H9 (cell line): ENCODE measurements around the gene TH. TPM values are rescaled to one million over a fixed set of nuclear protein-coding genes. Genes with fewer than 3 reads are reported as not detected.

Experiments
- DNase-seq: peaks from one replicate; pipeline ENCODE4 v3.0.0-alpha.2; 2017
- H2AFZ ChIP-seq: one replicate; pipeline ENCODE4 v1.6.1; 2013; ENCODE audit warnings: mild to moderate bottlenecking, low read length, control low read depth, moderate library complexity
- H2AK5ac ChIP-seq: 2 replicates; pipeline ENCODE4 v1.6.1; 2013; ENCODE audit warnings: low read length, control low read depth, mixed read lengths; ENCODE audit not compliant: insufficient read length
- H2BK120ac ChIP-seq: one replicate; pipeline ENCODE4 v1.6.1; 2013; ENCODE audit warnings: low read depth, mild to moderate bottlenecking, low read length, control low read depth, inconsistent platforms; ENCODE audit not compliant: poor library complexity, severe bottlenecking
- H2BK12ac ChIP-seq: 2 replicates; pipeline ENCODE4 v1.6.1; 2013; ENCODE audit warnings: low read length, control low read depth, mixed read lengths, low read depth; ENCODE audit not compliant: insufficient read length
- H2BK15ac ChIP-seq: 2 replicates; pipeline ENCODE4 v1.6.1; 2013; ENCODE audit warnings: low read depth, low read length, control low read depth
- H2BK20ac ChIP-seq: one replicate; pipeline ENCODE4 v1.6.1; 2013; ENCODE audit warnings: low read depth, mild to moderate bottlenecking, low read length, control low read depth, inconsistent platforms; ENCODE audit not compliant: poor library complexity, severe bottlenecking
- H2BK5ac ChIP-seq: 2 replicates; pipeline ENCODE4 v1.6.1; 2013; ENCODE audit warnings: low read length, control low read depth, mixed read lengths; ENCODE audit not compliant: insufficient read length
- H3K14ac ChIP-seq: 2 replicates; pipeline ENCODE4 v1.6.1; 2013; ENCODE audit warnings: low read length, control low read depth; ENCODE audit not compliant: insufficient read depth
- H3K18ac ChIP-seq: 2 replicates; pipeline ENCODE4 v1.6.1; 2013; ENCODE audit warnings: low read depth, mild to moderate bottlenecking, mixed read lengths, low read length, control low read depth; ENCODE audit not compliant: insufficient read length
- H3K23ac ChIP-seq: 2 replicates; pipeline ENCODE4 v1.6.1; 2013; ENCODE audit warnings: low read length, control low read depth, mixed read lengths, low read depth; ENCODE audit not compliant: insufficient read length
- H3K23me2 ChIP-seq: 2 replicates; pipeline ENCODE4 v1.6.1; 2013; ENCODE audit warnings: low read depth, mild to moderate bottlenecking, mixed read lengths, low read length, control low read depth; ENCODE audit not compliant: insufficient read length, poor library complexity, severe bottlenecking
- H3K27ac ChIP-seq: 2 replicates; pipeline ENCODE4 v1.5.1; 2013; ENCODE audit warnings: low read length, control low read depth, mixed read lengths, low read depth; ENCODE audit not compliant: insufficient read length
- H3K27me3 ChIP-seq: 2 replicates; pipeline ENCODE4 v1.6.1; 2013; ENCODE audit warnings: low read length, control low read depth, inconsistent platforms; ENCODE audit not compliant: insufficient read depth
- H3K4ac ChIP-seq: 2 replicates; pipeline ENCODE4 v1.6.1; 2013; ENCODE audit warnings: low read depth, mild to moderate bottlenecking, control low read depth, inconsistent platforms, low read length, moderate library complexity
- H3K4me1 ChIP-seq: 2 replicates; pipeline ENCODE4 v1.6.1; 2013; ENCODE audit warnings: low read length, control low read depth, inconsistent platforms; ENCODE audit not compliant: insufficient read depth
- H3K4me2 ChIP-seq: 2 replicates; pipeline ENCODE4 v1.6.1; 2013; ENCODE audit warnings: low read length, control low read depth, mixed read lengths; ENCODE audit not compliant: insufficient read length, insufficient read depth
- H3K56ac ChIP-seq: 2 replicates; pipeline ENCODE4 v1.6.1; 2013; ENCODE audit warnings: low read depth, mild to moderate bottlenecking, mixed read lengths, low read length, control low read depth; ENCODE audit not compliant: insufficient read length
- H3K79me1 ChIP-seq: 2 replicates; pipeline ENCODE4 v1.6.1; 2013; ENCODE audit warnings: low read depth, mild to moderate bottlenecking, moderate library complexity, low read length, control low read depth, inconsistent platforms; ENCODE audit not compliant: insufficient read depth, poor library complexity, severe bottlenecking
- H3K79me2 ChIP-seq: 2 replicates; pipeline ENCODE4 v1.6.1; 2013; ENCODE audit warnings: low read length, control low read depth, inconsistent platforms; ENCODE audit not compliant: insufficient read depth
- H3K9ac ChIP-seq: 2 replicates; pipeline ENCODE4 v1.6.1; 2013; ENCODE audit warnings: low read length, control low read depth, mixed read lengths; ENCODE audit not compliant: insufficient read length; ENCODE audit errors: extremely low read depth
- H3K9me3 ChIP-seq: one replicate; pipeline ENCODE4 v1.6.1; 2013; ENCODE audit warnings: low read depth, low read length, inconsistent platforms; ENCODE audit not compliant: control insufficient read depth
- H3T11ph ChIP-seq: one replicate; pipeline ENCODE4 v1.6.1; 2013; ENCODE audit warnings: mild to moderate bottlenecking, low read length, control low read depth, inconsistent platforms
- H4K20me1 ChIP-seq: one replicate; pipeline ENCODE4 v1.6.1; 2013; ENCODE audit not compliant: control insufficient read depth, insufficient read length, insufficient read depth
- H4K5ac ChIP-seq: 2 replicates; pipeline ENCODE4 v1.6.1; 2013; ENCODE audit warnings: low read depth, mild to moderate bottlenecking, mixed read lengths, low read length, control low read depth; ENCODE audit not compliant: insufficient read length
- H4K8ac ChIP-seq: replicated peaks from 2 replicates; pipeline ENCODE4 v1.6.1; 2013; ENCODE audit warnings: low read length, control low read depth, mixed read lengths, low read depth; ENCODE audit not compliant: insufficient read length
- H4K91ac ChIP-seq: 2 replicates; pipeline ENCODE4 v1.6.1; 2013; ENCODE audit warnings: low read depth, mild to moderate bottlenecking, moderate library complexity, mixed read lengths, low read length, control low read depth; ENCODE audit not compliant: insufficient read length
- H3K27ac Mint-ChIP-seq, 3 experiments: 2 replicates in 2 of 3; 3 replicates in 1 of 3; pipeline ENCODE4 v1.8.0; 2020 to 2021; ENCODE audit warnings: mixed read lengths in 3 of 3, mild to moderate bottlenecking in 1 of 3, moderate library complexity in 1 of 3
- H3K27me3 Mint-ChIP-seq: 2 replicates; pipeline ENCODE4 v1.8.0; 2021; ENCODE audit warnings: low read depth, mild to moderate bottlenecking, moderate library complexity, mixed read lengths
- H3K36me3 Mint-ChIP-seq, 3 experiments: 2 replicates in 2 of 3; 3 replicates in 1 of 3; pipeline ENCODE4 v1.8.0; 2020 to 2021; ENCODE audit warnings: low read depth in 3 of 3, mixed read lengths in 3 of 3; ENCODE audit not compliant: insufficient read depth in 1 of 3
- H3K4me1 Mint-ChIP-seq, 2 experiments: 2 replicates each; pipeline ENCODE4 v1.8.0; 2020; ENCODE audit warnings: mixed read lengths in 2 of 2
- H3K4me3 Mint-ChIP-seq, 2 experiments: 2 replicates in 1 of 2; 3 replicates in 1 of 2; pipeline ENCODE4 v1.8.0; 2020 to 2021; ENCODE audit warnings: mild to moderate bottlenecking in 2 of 2, mixed read lengths in 2 of 2, moderate library complexity in 1 of 2
- H3K9me3 Mint-ChIP-seq, 2 experiments: 2 replicates in 1 of 2; 3 replicates in 1 of 2; pipeline ENCODE4 v1.8.0; 2020; ENCODE audit warnings: mild to moderate bottlenecking in 2 of 2, mixed read lengths in 2 of 2, moderate library complexity in 1 of 2
- WGBS: extraction: QIAGEN DNeasy Blood & Tissue Kit; methylation state at CpG from one replicate; pipeline ENCODE4 v1.1.7; 2013; ENCODE audit warnings: missing lambda C conversion rate, low lambda C conversion rate, mixed read lengths; ENCODE audit not compliant: insufficient read length; ENCODE audit errors: extremely low coverage; 5-methylcytosine and 5-hydroxymethylcytosine counted together
- total RNA-seq: library from RNA; stranded (reverse); gene quantifications from 2 replicates; pipeline ENCODE4 v1.2.1, GENCODE V29; 2021
- TF ChIP-seq, protein P1 (sequence below): fragments of 200-600 bp; sonication (generic); conservative IDR thresholded peaks from 3 replicates; pipeline ENCODE4 v1.8.0; 2021; ENCODE audit warnings: antibody characterized with exemption, mild to moderate bottlenecking

The TH gene
- total RNA-seq, 1 experiment from 2014 or later: not detected

DNA sequence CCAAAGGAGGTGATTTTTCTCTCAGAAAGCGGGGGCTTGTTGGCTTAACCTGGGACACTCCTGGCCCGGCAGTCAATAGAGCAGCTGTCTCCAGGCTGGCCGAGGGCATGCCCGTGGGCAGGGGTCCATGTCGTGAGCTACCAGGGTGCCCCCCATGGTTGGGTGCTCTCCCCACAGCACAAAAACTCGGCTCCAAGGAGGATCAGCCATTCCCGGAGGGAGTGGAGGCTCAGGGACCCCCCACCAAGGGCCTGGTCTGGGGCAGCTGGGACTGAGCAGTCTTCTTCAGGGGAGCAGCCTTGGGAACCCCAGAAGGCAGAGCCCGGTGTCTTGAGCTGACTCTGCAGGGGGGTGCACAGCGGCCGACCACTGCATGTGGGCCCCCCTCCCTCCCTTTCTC, 20.8 kb upstream of the TH start:
- Mint-ChIP-seq H3K27me3 (peaks cover 33% of the 10 kb centered on the region), H3K36me3 (no peaks in the 10 kb centered on the region), H3K4me3 (no peak overlapping the region), H3K27ac (no peak overlapping the region), H3K4me1 (peaks cover 0 to 5% of the 10 kb centered on the region in 2 experiments; a peak in 2 of 4 replicates), H3K9me3 (no peaks in the 10 kb centered on the region)
- WGBS: no CpG with 5 or more reads among the region's 10 CpGs
- Histone ChIP-seq H2BK120ac (no peak overlapping the region), H3K79me1 (no peaks in the 10 kb centered on the region), H3K9ac (no peak overlapping the region), H3K23me2 (no peaks in the 10 kb centered on the region), H3K9me3 (no peaks in the 10 kb centered on the region), H4K5ac (no peak overlapping the region), H2AK5ac (no peak overlapping the region), H3K23ac (no peak overlapping the region), H3K14ac (no peak overlapping the region), H2BK5ac (no peak overlapping the region), H3K79me2 (no peaks in the 10 kb centered on the region), H2BK20ac (no peak overlapping the region), H3K27me3 (no peaks in the 10 kb centered on the region; the same call in 1 of the 2 replicates), H3K18ac (no peak overlapping the region), H3K56ac (no peak overlapping the region), H3T11ph (no peak overlapping the region), H3K4me2 (no peak overlapping the region), H2BK15ac (no peak overlapping the region), H4K91ac (no peak overlapping the region), H3K4me1 (no peaks in the 10 kb centered on the region), H3K27ac (no peak overlapping the region), H2AFZ (no peak overlapping the region), H4K8ac (no peak overlapping the region), H4K20me1 (no peaks in the 10 kb centered on the region), H2BK12ac (no peak overlapping the region), H3K4ac (no peak overlapping the region)
- TF ChIP-seq, protein P1, sequence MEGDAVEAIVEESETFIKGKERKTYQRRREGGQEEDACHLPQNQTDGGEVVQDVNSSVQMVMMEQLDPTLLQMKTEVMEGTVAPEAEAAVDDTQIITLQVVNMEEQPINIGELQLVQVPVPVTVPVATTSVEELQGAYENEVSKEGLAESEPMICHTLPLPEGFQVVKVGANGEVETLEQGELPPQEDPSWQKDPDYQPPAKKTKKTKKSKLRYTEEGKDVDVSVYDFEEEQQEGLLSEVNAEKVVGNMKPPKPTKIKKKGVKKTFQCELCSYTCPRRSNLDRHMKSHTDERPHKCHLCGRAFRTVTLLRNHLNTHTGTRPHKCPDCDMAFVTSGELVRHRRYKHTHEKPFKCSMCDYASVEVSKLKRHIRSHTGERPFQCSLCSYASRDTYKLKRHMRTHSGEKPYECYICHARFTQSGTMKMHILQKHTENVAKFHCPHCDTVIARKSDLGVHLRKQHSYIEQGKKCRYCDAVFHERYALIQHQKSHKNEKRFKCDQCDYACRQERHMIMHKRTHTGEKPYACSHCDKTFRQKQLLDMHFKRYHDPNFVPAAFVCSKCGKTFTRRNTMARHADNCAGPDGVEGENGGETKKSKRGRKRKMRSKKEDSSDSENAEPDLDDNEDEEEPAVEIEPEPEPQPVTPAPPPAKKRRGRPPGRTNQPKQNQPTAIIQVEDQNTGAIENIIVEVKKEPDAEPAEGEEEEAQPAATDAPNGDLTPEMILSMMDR: no peak
- no peak for DNase-seq
